Measurements from ENCODE around the gene TRIM15.

- TF ChIP-seq, protein P1, sequence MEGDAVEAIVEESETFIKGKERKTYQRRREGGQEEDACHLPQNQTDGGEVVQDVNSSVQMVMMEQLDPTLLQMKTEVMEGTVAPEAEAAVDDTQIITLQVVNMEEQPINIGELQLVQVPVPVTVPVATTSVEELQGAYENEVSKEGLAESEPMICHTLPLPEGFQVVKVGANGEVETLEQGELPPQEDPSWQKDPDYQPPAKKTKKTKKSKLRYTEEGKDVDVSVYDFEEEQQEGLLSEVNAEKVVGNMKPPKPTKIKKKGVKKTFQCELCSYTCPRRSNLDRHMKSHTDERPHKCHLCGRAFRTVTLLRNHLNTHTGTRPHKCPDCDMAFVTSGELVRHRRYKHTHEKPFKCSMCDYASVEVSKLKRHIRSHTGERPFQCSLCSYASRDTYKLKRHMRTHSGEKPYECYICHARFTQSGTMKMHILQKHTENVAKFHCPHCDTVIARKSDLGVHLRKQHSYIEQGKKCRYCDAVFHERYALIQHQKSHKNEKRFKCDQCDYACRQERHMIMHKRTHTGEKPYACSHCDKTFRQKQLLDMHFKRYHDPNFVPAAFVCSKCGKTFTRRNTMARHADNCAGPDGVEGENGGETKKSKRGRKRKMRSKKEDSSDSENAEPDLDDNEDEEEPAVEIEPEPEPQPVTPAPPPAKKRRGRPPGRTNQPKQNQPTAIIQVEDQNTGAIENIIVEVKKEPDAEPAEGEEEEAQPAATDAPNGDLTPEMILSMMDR (IDR thresholded peaks at IDR 0.05) = no peak
- TF ChIP-seq POLR2AphosphoS5 (IDR thresholded peaks at IDR 0.05) = no peak
Measured at GRCh38 chr6:30180145-30180544, 16.8 kb downstream of the TRIM15 start.

All from stomach (tissue), 4 donors.